C4-2B (cell line): ENCODE data around the gene CA5A.

Experiments
- CTCF ChIP-seq: fragments of 450-650 bp; conservative IDR thresholded peaks from 2 replicates; pipeline ENCODE4 v1.5.1; 2017; ENCODE audit warnings: mild to moderate bottlenecking
- ZFX ChIP-seq: fragments of 450-650 bp; IDR thresholded peaks from 2 replicates; pipeline ENCODE4 v1.6.1; 2017

- no peak for TF ChIP-seq CTCF
- no peak for TF ChIP-seq ZFX
Observed at GRCh38 chr16:87846705-87847466, 89.4 kb downstream of the CA5A start.
